H9 (cell line): Measurements from ENCODE around the gene EPB41L4B. TPM values are rescaled to one million over a fixed set of nuclear protein-coding genes. Genes with fewer than 3 reads are reported as not detected.
A peak's percentile ranks its signal among the peaks of the same experiment; 100 is the strongest.

Source experiments
- DNase-seq: peaks from one replicate; pipeline ENCODE4 v3.0.0-alpha.2; 2017
- H2AFZ ChIP-seq: one replicate; pipeline ENCODE4 v1.6.1; 2013; ENCODE audit warnings: mild to moderate bottlenecking, low read length, control low read depth, moderate library complexity
- H2AK5ac ChIP-seq: 2 replicates; pipeline ENCODE4 v1.6.1; 2013; ENCODE audit warnings: low read length, control low read depth, mixed read lengths; ENCODE audit not compliant: insufficient read length
- H2BK120ac ChIP-seq: one replicate; pipeline ENCODE4 v1.6.1; 2013; ENCODE audit warnings: low read depth, mild to moderate bottlenecking, low read length, control low read depth, inconsistent platforms; ENCODE audit not compliant: poor library complexity, severe bottlenecking
- H2BK12ac ChIP-seq: 2 replicates; pipeline ENCODE4 v1.6.1; 2013; ENCODE audit warnings: low read length, control low read depth, mixed read lengths, low read depth; ENCODE audit not compliant: insufficient read length
- H2BK15ac ChIP-seq: 2 replicates; pipeline ENCODE4 v1.6.1; 2013; ENCODE audit warnings: low read depth, low read length, control low read depth
- H2BK20ac ChIP-seq: one replicate; pipeline ENCODE4 v1.6.1; 2013; ENCODE audit warnings: low read depth, mild to moderate bottlenecking, low read length, control low read depth, inconsistent platforms; ENCODE audit not compliant: poor library complexity, severe bottlenecking
- H2BK5ac ChIP-seq: 2 replicates; pipeline ENCODE4 v1.6.1; 2013; ENCODE audit warnings: low read length, control low read depth, mixed read lengths; ENCODE audit not compliant: insufficient read length
- H3K14ac ChIP-seq: 2 replicates; pipeline ENCODE4 v1.6.1; 2013; ENCODE audit warnings: low read length, control low read depth; ENCODE audit not compliant: insufficient read depth
- H3K18ac ChIP-seq: 2 replicates; pipeline ENCODE4 v1.6.1; 2013; ENCODE audit warnings: low read depth, mild to moderate bottlenecking, mixed read lengths, low read length, control low read depth; ENCODE audit not compliant: insufficient read length
- H3K23ac ChIP-seq: 2 replicates; pipeline ENCODE4 v1.6.1; 2013; ENCODE audit warnings: low read length, control low read depth, mixed read lengths, low read depth; ENCODE audit not compliant: insufficient read length
- H3K23me2 ChIP-seq: 2 replicates; pipeline ENCODE4 v1.6.1; 2013; ENCODE audit warnings: low read depth, mild to moderate bottlenecking, mixed read lengths, low read length, control low read depth; ENCODE audit not compliant: insufficient read length, poor library complexity, severe bottlenecking
- H3K27ac ChIP-seq: 2 replicates; pipeline ENCODE4 v1.5.1; 2013; ENCODE audit warnings: low read length, control low read depth, mixed read lengths, low read depth; ENCODE audit not compliant: insufficient read length
- H3K27me3 ChIP-seq: 2 replicates; pipeline ENCODE4 v1.6.1; 2013; ENCODE audit warnings: low read length, control low read depth, inconsistent platforms; ENCODE audit not compliant: insufficient read depth
- H3K4ac ChIP-seq: 2 replicates; pipeline ENCODE4 v1.6.1; 2013; ENCODE audit warnings: low read depth, mild to moderate bottlenecking, control low read depth, inconsistent platforms, low read length, moderate library complexity
- H3K4me1 ChIP-seq: 2 replicates; pipeline ENCODE4 v1.6.1; 2013; ENCODE audit warnings: low read length, control low read depth, inconsistent platforms; ENCODE audit not compliant: insufficient read depth
- H3K4me2 ChIP-seq: 2 replicates; pipeline ENCODE4 v1.6.1; 2013; ENCODE audit warnings: low read length, control low read depth, mixed read lengths; ENCODE audit not compliant: insufficient read length, insufficient read depth
- H3K56ac ChIP-seq: 2 replicates; pipeline ENCODE4 v1.6.1; 2013; ENCODE audit warnings: low read depth, mild to moderate bottlenecking, mixed read lengths, low read length, control low read depth; ENCODE audit not compliant: insufficient read length
- H3K79me1 ChIP-seq: 2 replicates; pipeline ENCODE4 v1.6.1; 2013; ENCODE audit warnings: low read depth, mild to moderate bottlenecking, moderate library complexity, low read length, control low read depth, inconsistent platforms; ENCODE audit not compliant: insufficient read depth, poor library complexity, severe bottlenecking
- H3K79me2 ChIP-seq: 2 replicates; pipeline ENCODE4 v1.6.1; 2013; ENCODE audit warnings: low read length, control low read depth, inconsistent platforms; ENCODE audit not compliant: insufficient read depth
- H3K9ac ChIP-seq: 2 replicates; pipeline ENCODE4 v1.6.1; 2013; ENCODE audit warnings: low read length, control low read depth, mixed read lengths; ENCODE audit not compliant: insufficient read length; ENCODE audit errors: extremely low read depth
- H3K9me3 ChIP-seq: one replicate; pipeline ENCODE4 v1.6.1; 2013; ENCODE audit warnings: low read depth, low read length, inconsistent platforms; ENCODE audit not compliant: control insufficient read depth
- H3T11ph ChIP-seq: one replicate; pipeline ENCODE4 v1.6.1; 2013; ENCODE audit warnings: mild to moderate bottlenecking, low read length, control low read depth, inconsistent platforms
- H4K20me1 ChIP-seq: one replicate; pipeline ENCODE4 v1.6.1; 2013; ENCODE audit not compliant: control insufficient read depth, insufficient read length, insufficient read depth
- H4K5ac ChIP-seq: 2 replicates; pipeline ENCODE4 v1.6.1; 2013; ENCODE audit warnings: low read depth, mild to moderate bottlenecking, mixed read lengths, low read length, control low read depth; ENCODE audit not compliant: insufficient read length
- H4K8ac ChIP-seq: replicated peaks from 2 replicates; pipeline ENCODE4 v1.6.1; 2013; ENCODE audit warnings: low read length, control low read depth, mixed read lengths, low read depth; ENCODE audit not compliant: insufficient read length
- H4K91ac ChIP-seq: 2 replicates; pipeline ENCODE4 v1.6.1; 2013; ENCODE audit warnings: low read depth, mild to moderate bottlenecking, moderate library complexity, mixed read lengths, low read length, control low read depth; ENCODE audit not compliant: insufficient read length
- H3K27ac Mint-ChIP-seq, 3 experiments: 2 replicates in 2 of 3; 3 replicates in 1 of 3; pipeline ENCODE4 v1.8.0; 2020 to 2021; ENCODE audit warnings: mixed read lengths in 3 of 3, mild to moderate bottlenecking in 1 of 3, moderate library complexity in 1 of 3
- H3K27me3 Mint-ChIP-seq: 2 replicates; pipeline ENCODE4 v1.8.0; 2021; ENCODE audit warnings: low read depth, mild to moderate bottlenecking, moderate library complexity, mixed read lengths
- H3K36me3 Mint-ChIP-seq, 3 experiments: 2 replicates in 2 of 3; 3 replicates in 1 of 3; pipeline ENCODE4 v1.8.0; 2020 to 2021; ENCODE audit warnings: low read depth in 3 of 3, mixed read lengths in 3 of 3; ENCODE audit not compliant: insufficient read depth in 1 of 3
- H3K4me1 Mint-ChIP-seq, 2 experiments: 2 replicates each; pipeline ENCODE4 v1.8.0; 2020; ENCODE audit warnings: mixed read lengths in 2 of 2
- H3K4me3 Mint-ChIP-seq, 2 experiments: 2 replicates in 1 of 2; 3 replicates in 1 of 2; pipeline ENCODE4 v1.8.0; 2020 to 2021; ENCODE audit warnings: mild to moderate bottlenecking in 2 of 2, mixed read lengths in 2 of 2, moderate library complexity in 1 of 2
- H3K9me3 Mint-ChIP-seq, 2 experiments: 2 replicates in 1 of 2; 3 replicates in 1 of 2; pipeline ENCODE4 v1.8.0; 2020; ENCODE audit warnings: mild to moderate bottlenecking in 2 of 2, mixed read lengths in 2 of 2, moderate library complexity in 1 of 2
- WGBS: extraction: QIAGEN DNeasy Blood & Tissue Kit; methylation state at CpG from one replicate; pipeline ENCODE4 v1.1.7; 2013; ENCODE audit warnings: missing lambda C conversion rate, low lambda C conversion rate, mixed read lengths; ENCODE audit not compliant: insufficient read length; ENCODE audit errors: extremely low coverage; 5-methylcytosine and 5-hydroxymethylcytosine counted together
- total RNA-seq: library from RNA; stranded (reverse); gene quantifications from 2 replicates; pipeline ENCODE4 v1.2.1, GENCODE V29; 2021
- TF ChIP-seq, protein P1 (sequence below): fragments of 200-600 bp; sonication (generic); conservative IDR thresholded peaks from 3 replicates; pipeline ENCODE4 v1.8.0; 2021; ENCODE audit warnings: antibody characterized with exemption, mild to moderate bottlenecking

Gene EPB41L4B
- total RNA-seq, 1 experiment from 2014 or later = 18.9 TPM

- Histone ChIP-seq H3K4me2 (no peak overlapping the region), H3T11ph (no peak overlapping the region), H3K79me2 (no peaks in the 10 kb centered on the region), H4K20me1 (no peaks in the 10 kb centered on the region), H4K91ac (no peak overlapping the region), H3K14ac (no peak overlapping the region), H2AFZ (no peak overlapping the region), H3K23me2 (no peaks in the 10 kb centered on the region), H3K4me1 (no peaks in the 10 kb centered on the region), H3K56ac (no peak overlapping the region), H3K27me3 (no peaks in the 10 kb centered on the region), H4K8ac (no peak overlapping the region), H2BK12ac (no peak overlapping the region), H2BK120ac (no peak overlapping the region), H3K79me1 (no peaks in the 10 kb centered on the region), H2BK20ac (no peak overlapping the region), H3K27ac (no peak overlapping the region), H2BK5ac (no peak overlapping the region), H3K18ac (no peak overlapping the region), H3K9ac (no peak overlapping the region), H2BK15ac (no peak overlapping the region), H3K9me3 (no peaks in the 10 kb centered on the region), H3K4ac (no peak overlapping the region), H2AK5ac (no peak overlapping the region), H3K23ac (no peak overlapping the region), H4K5ac (no peak overlapping the region)
- Mint-ChIP-seq H3K27ac (no peak overlapping the region), H3K4me3 (no peak overlapping the region), H3K4me1 (peaks cover 9 to 12% of the 10 kb centered on the region in 2 experiments; a peak in 3 of 4 replicates), H3K36me3 (peaks cover 0 to 2% (median 0%) of the 10 kb centered on the region in 3 experiments; a peak in 1 of 7 replicates), H3K9me3 (peaks cover 2 to 3% of the 10 kb centered on the region in 2 experiments; a peak in 1 of 5 replicates), H3K27me3 (no peaks in the 10 kb centered on the region; the same call in 1 of the 2 replicates)
- TF ChIP-seq, protein P1, sequence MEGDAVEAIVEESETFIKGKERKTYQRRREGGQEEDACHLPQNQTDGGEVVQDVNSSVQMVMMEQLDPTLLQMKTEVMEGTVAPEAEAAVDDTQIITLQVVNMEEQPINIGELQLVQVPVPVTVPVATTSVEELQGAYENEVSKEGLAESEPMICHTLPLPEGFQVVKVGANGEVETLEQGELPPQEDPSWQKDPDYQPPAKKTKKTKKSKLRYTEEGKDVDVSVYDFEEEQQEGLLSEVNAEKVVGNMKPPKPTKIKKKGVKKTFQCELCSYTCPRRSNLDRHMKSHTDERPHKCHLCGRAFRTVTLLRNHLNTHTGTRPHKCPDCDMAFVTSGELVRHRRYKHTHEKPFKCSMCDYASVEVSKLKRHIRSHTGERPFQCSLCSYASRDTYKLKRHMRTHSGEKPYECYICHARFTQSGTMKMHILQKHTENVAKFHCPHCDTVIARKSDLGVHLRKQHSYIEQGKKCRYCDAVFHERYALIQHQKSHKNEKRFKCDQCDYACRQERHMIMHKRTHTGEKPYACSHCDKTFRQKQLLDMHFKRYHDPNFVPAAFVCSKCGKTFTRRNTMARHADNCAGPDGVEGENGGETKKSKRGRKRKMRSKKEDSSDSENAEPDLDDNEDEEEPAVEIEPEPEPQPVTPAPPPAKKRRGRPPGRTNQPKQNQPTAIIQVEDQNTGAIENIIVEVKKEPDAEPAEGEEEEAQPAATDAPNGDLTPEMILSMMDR = peak; percentile 63
- DNase-seq = peak; percentile 80
- no CpG with 5 or more reads among the region's 2 CpGs for WGBS
Observed at GRCh38 chr9:109206670-109207069, 114.2 kb downstream of the EPB41L4B start.
